H1 (cell line): ENCODE measurements around the gene TAS2R1. TPM values are rescaled to one million over a fixed set of nuclear protein-coding genes. Genes with fewer than 3 reads are reported as not detected.

Experiments used
- GABPA ChIP-seq: IDR thresholded peaks from 2 replicates; pipeline ENCODE4 v1.6.1; 2011; ENCODE audit warnings: mild to moderate bottlenecking, low read length, moderate library complexity, borderline replicate concordance; ENCODE audit not compliant: insufficient read depth
- JUND ChIP-seq: IDR thresholded peaks from 2 replicates; pipeline ENCODE4 v1.6.1; 2011; ENCODE audit warnings: mild to moderate bottlenecking, improper control_type of control experiment, low read length
- PHF8 ChIP-seq: fragments of 200-600 bp; sonication (generic); conservative IDR thresholded peaks from 2 replicates; pipeline ENCODE4 v1.7.1; 2012; ENCODE audit warnings: low read depth, mild to moderate bottlenecking, inconsistent platforms, low read length, moderate library complexity
- USF2 ChIP-seq: IDR thresholded peaks from 2 replicates; pipeline ENCODE4 v1.6.1; 2011; ENCODE audit warnings: low read length, improper control_type of control experiment
- polyA plus RNA-seq, 7 experiments: library from polyadenylated mRNA; depleted of rRNA in 3 of 7; stranded (reverse) in 5 of 7; unstranded in 2 of 7; fragments of >200 nt in 5 of 7; fragments of 200-250 nt in 2 of 7; gene quantifications; 1 replicate in 5 of 7; 2 replicates in 1 of 7; 4 replicates in 1 of 7; pipeline versions ENCODE4 v1.2.1 to v1.2.3, GENCODE V29; 2011 to 2013; ENCODE audit warnings: missing spikeins in 2 of 7, mixed read lengths in 2 of 7
- total RNA-seq: library from RNA; stranded (reverse); fragmentation: NEBNext Ultra II Directional; extraction: Animal tissue kit (Norgen Biotek cat#: 25700); gene quantifications from 2 replicates; pipeline ENCODE4 v1.2.1, GENCODE V29; 2021

The TAS2R1 gene
- total and polyA plus RNA-seq, 2 of the 8 experiments (the other 6 are each of a cell fraction or from before 2014, with no cell fraction given), result not detected

GRCh38 chr5:9630251-9630650, at the start of gene TAS2R1 (continued):
- TF ChIP-seq USF2, result no peak
- TF ChIP-seq PHF8, result no peak
- no peak for TF ChIP-seq GABPA
- TF ChIP-seq JUND, result no peak
- TF ChIP-seq, all 59 proteins: peak for 0
